Subcutaneous abdominal adipose tissue (tissue), 5 donors: Measurements from ENCODE around the gene OR2A7.
"Not testable (repeated sequence)": the region's sequence is repeated elsewhere in the genome, so short reads cannot be mapped to it uniquely, and the experiment has no call there.

Source experiments
- H3K27ac ChIP-seq: one replicate; pipeline ENCODE4 v1.7.0; 2013; ENCODE audit warnings: low read depth, mild to moderate bottlenecking, inconsistent platforms, low read length, moderate library complexity
- H3K27me3 ChIP-seq, 5 donors: one replicate each; pipeline ENCODE4 v1.7.0; 2013; ENCODE audit warnings: low read length in 5 of 5, inconsistent platforms in 1 of 5; ENCODE audit not compliant: control insufficient read depth in 5 of 5, insufficient read depth in 4 of 5
- H3K36me3 ChIP-seq, 5 donors: one replicate each; pipeline ENCODE4 v1.7.0; 2013; ENCODE audit warnings: low read length in 5 of 5; ENCODE audit not compliant: control insufficient read depth in 5 of 5, insufficient read depth in 5 of 5
- H3K4me1 ChIP-seq, 5 donors: one replicate each; pipeline ENCODE4 v1.7.0; 2013; ENCODE audit warnings: low read length in 5 of 5, mild to moderate bottlenecking in 3 of 5, moderate library complexity in 1 of 5; ENCODE audit not compliant: control insufficient read depth in 5 of 5, insufficient read depth in 5 of 5
- H3K4me3 ChIP-seq, 5 donors: one replicate each; pipeline ENCODE4 v1.7.0; 2013; ENCODE audit warnings: low read length in 5 of 5, low read depth in 1 of 5
- H3K9ac ChIP-seq, 5 donors: one replicate each; pipeline ENCODE4 v1.7.0; 2013; ENCODE audit warnings: low read length in 5 of 5, mild to moderate bottlenecking in 4 of 5, moderate library complexity in 3 of 5
- H3K9me3 ChIP-seq, 5 donors: one replicate each; pipeline ENCODE4 v1.7.0; 2013; ENCODE audit warnings: low read length in 5 of 5; ENCODE audit not compliant: control insufficient read depth in 5 of 5
- donor health status: healthy.
- donor health status: healthy.
- donor health status: healthy.
- donor health status: healthy.
- donor health status: healthy.

Gene OR2A7, protein sequence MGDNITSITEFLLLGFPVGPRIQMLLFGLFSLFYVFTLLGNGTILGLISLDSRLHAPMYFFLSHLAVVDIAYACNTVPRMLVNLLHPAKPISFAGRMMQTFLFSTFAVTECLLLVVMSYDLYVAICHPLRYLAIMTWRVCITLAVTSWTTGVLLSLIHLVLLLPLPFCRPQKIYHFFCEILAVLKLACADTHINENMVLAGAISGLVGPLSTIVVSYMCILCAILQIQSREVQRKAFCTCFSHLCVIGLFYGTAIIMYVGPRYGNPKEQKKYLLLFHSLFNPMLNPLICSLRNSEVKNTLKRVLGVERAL

DNA sequence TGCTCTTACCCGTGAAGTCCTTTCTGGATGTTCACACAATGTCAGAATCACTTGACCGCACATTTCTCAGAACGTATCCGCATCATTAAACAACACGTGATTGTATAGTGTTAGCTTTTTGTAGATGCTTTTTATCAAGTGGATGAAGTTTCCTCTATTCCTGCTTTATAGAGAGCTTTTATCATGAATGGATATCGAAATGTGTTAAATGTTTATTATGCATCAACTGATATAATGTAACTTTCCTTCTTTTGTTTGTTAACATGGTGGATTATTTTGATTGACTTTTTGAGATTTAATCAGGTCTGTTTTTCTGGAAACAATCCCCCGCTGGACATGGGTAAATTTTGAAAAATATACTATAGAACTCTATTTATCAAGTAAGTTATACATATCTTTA, at the start of gene OR2A7:
Gene OR2A7 (minus strand): TSS at position 101 of the 400 bp plus-strand sequence. CDS start 5,164 bp downstream, outside the sequence.
- not testable (repeated sequence) for H3K27ac ChIP-seq, H3K36me3 ChIP-seq, H3K27me3 ChIP-seq, H3K9me3 ChIP-seq, H3K4me1 ChIP-seq, H3K4me3 ChIP-seq, H3K9ac ChIP-seq

DNA sequence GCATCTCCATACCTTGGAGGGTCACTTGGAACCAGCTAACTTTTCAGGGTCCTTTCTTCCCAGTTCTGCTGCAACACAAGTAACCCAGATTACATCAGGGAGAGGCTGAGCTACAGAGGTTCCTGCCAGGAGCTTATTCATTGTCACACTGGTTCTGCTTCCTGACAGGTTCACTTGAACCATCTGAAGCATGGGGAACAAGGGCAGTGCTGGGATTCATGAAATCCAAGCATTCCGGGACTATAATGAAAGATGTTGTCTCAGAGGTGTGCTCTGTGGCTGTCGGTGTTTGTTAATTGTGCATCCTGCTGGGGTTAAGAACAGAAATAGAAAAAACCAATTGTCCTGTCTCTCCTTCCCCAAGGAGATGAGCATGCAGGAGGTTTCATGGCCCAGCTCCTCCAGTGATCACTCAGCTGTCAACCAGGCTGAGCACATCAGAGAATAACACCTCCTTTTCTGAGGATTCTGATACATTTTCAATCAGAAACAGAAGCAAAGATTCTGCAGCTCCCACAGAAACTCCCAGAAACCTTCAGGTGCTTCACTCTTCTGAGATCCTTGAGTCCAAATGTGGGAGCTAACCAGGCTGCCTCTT, 47.4 kb upstream of the OR2A7 start, which contains the start of gene OR2A1:
Gene OR2A1 (plus strand): TSS at position 548 of the 598 bp plus-strand sequence. CDS start 5,706 bp downstream, outside the sequence.
- H3K9me3 ChIP-seq, H3K27me3 ChIP-seq: not testable (repeated sequence)

DNA sequence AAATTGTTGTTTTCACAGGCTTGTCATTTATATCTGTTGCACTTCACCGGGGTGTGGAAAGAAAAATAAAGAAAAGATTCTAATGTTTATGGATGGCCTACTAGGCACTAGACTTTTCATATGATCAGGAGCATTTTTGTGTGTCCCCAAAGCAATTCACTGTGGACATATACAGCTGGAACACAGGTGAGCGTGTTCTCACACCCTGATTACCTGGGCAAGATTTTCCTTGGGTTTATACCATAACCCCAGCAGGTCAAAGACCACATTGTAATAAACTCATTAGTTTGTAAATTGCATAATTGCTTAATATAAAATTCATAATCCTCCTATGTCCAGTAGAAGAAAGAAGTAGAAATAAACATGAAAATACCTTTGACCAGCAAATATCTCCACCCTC, 46.6 kb upstream of the OR2A7 start:
- H3K9me3 ChIP-seq, H3K36me3 ChIP-seq, H3K27me3 ChIP-seq, H3K27ac ChIP-seq, H3K4me3 ChIP-seq, H3K9ac ChIP-seq, H3K4me1 ChIP-seq: not testable (repeated sequence)

More for the DNA sequence above, 47.4 kb upstream of the OR2A7 start, which contains the start of gene OR2A1:
- H3K4me3 ChIP-seq, H3K9ac ChIP-seq, H3K36me3 ChIP-seq, H3K4me1 ChIP-seq, H3K27ac ChIP-seq: not testable (repeated sequence)

DNA sequence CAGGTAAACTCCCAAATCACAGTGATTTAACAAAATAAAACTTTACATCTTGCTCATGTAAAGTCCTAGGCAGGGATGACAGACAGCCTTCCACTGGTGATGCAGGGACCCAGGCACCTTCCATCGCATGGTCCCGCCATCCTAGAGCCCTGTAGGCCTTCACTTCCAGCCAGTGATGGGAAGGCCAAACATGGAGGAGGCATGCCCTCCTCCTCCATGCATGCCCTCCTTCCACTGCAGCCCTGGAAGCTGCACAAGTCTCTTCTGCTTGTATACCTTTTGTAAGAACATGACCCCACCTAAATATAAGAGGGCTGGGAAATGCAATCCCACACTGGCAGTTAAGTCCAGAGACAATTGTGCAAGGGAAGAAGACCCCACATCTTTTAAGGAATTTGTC, 45.1 kb upstream of the OR2A7 start:
- not testable (repeated sequence) for H3K4me3 ChIP-seq, H3K4me1 ChIP-seq, H3K27ac ChIP-seq, H3K27me3 ChIP-seq, H3K9ac ChIP-seq, H3K9me3 ChIP-seq, H3K36me3 ChIP-seq

DNA sequence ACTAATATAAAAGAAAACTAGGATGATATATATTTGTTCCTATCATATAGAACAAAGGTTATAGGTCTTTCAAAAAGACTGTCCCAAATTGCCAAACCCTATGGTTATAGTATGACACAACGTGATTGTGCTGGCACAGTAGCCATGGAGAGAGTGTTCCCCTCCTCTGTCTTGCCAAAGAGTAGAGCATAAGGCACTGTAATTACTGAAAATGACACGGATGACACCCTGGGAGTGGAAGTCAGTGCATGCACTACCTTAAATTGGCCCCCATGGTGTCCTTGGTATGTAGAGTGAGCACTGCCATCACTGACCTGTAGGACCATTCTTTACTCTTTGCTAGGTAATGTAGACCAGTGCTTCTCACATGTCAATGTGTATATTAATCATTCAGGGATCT, 40.6 kb upstream of the OR2A7 start:
- H3K27me3 ChIP-seq, H3K27ac ChIP-seq, H3K9me3 ChIP-seq, H3K36me3 ChIP-seq, H3K4me1 ChIP-seq, H3K4me3 ChIP-seq, H3K9ac ChIP-seq: not testable (repeated sequence)

DNA sequence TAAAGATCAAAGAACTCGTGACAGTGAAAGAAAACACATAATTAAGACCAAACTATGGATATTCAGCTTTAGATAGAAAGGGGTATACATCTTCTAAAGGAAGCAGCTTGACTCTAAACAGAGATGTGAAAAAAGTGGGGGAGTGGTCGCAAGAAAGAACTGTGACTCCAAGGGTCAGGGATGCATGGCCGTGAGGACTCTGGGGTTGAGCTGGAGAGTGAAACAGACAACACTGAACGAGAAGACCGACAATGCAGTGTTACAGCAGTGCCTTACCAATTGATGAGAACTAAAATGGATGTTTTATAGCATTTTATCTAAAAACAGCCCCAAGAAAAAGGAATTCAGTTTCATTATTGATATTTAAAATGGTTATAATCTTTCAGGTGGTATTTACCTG, 39.0 kb upstream of the OR2A7 start:
- H3K36me3 ChIP-seq, H3K4me3 ChIP-seq, H3K9me3 ChIP-seq, H3K9ac ChIP-seq, H3K4me1 ChIP-seq, H3K27me3 ChIP-seq, H3K27ac ChIP-seq: not testable (repeated sequence)

DNA sequence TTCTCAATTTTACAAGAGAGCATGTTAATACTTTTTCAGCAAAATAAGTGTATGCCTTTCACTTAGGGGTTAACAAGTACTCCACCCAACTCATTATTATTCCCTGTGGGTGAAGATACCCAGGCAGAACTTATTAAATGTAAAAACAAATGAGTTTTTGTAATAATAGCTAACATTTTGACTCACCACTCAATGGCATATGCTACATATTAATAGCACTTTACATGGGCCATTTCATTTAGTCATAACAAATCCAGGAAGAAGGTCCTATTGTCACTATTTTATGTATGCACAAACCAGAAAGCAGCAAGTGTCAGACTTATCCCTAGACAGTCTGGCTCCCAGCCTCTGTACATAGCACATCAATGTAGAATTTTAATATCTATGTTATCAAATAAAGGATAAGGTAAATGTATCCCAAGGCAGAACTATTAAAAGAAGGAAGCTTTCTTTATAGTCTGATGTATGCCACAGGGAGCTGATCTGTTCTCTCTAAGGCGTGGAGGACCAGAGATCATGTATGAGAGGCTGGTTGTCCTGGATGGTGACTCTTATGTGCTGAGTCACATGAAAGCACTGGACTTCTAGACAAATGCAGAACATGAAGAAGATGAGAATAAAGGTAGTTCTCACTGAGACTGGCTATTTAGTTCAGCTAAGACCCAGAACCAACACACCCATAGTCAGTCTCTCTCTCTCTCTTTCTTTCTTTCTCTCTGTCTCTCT, 38.1 kb upstream of the OR2A7 start:
- not testable (repeated sequence) for H3K9ac ChIP-seq, H3K4me3 ChIP-seq, H3K27me3 ChIP-seq, H3K4me1 ChIP-seq, H3K9me3 ChIP-seq, H3K36me3 ChIP-seq, H3K27ac ChIP-seq

DNA sequence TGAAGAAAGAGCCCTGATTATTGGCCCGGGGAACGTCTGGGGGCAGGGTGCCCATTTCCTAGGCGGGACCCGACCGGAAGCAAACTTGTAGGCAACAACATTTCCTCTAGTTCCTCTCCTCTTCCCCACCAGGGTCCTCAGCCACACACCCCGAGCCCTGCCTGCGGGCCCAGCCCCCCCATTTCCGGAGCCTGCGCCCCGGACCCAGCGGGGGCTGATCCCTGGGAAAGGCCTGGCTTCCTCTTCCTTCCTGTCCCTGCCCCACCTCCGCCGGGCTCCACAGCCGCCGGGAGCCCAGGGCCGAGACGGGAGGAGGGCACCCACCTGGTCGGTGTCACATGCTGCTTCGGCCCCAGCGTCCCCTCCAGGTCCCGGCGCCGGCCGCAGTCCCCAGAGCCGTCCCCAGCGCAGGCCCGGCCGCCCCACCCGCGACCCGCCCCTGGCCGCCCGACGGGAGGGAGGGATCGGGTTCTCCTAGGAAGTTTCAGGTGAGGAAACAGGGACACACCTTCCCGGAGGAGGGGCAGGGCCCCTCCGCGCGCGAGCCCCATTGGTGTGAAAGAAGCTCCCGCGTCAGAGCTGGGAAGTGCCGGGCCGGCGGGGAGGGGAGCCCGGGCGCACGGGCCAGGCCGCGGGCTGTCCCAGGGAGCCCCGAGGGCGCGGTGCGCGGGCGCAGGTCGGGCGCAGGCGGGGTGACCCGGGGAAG, 29.4 kb upstream of the OR2A7 start:
- not testable (repeated sequence) for H3K9ac ChIP-seq, H3K36me3 ChIP-seq, H3K9me3 ChIP-seq, H3K4me1 ChIP-seq, H3K4me3 ChIP-seq, H3K27me3 ChIP-seq, H3K27ac ChIP-seq

DNA sequence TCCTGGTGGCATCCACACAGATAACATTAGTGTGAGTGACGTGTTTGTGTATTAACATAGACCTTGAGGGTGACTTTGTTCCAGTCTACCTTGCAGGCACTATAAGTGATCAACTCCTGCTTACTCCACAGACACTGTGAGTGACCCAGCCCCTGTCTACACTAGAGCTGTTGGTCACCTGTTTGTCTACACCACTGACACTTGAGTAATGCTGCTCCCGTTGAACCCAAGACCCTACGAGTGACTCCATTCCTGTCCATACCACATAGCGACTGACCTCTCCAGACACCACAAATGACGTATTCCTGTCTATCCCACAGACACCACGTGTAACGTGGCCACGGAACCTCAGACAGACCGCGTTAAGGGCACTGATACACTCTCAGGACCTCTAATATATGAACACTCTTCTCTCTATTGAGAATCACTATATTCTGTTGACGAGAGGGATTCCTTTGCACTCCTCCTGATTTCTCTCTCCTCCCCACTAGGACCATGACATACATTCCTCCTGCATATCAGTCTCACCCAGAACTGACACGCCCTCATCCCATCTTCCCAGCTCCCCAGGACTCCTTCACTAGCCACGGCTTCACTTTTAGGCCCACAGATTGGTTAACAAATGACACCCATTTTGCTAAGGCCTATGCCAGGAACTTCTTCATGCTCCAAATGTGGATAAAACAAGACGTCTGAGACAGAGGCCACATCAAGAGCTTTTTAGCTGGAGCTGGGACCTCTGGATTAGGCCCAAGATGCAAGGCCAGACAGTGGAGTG, 28.0 kb upstream of the OR2A7 start:
- not testable (repeated sequence) for H3K9me3 ChIP-seq, H3K9ac ChIP-seq, H3K27ac ChIP-seq, H3K36me3 ChIP-seq, H3K27me3 ChIP-seq, H3K4me1 ChIP-seq, H3K4me3 ChIP-seq
